HepG2 (cell line): ENCODE results near the gene CDK2AP2. TPM values are rescaled to one million over a fixed set of nuclear protein-coding genes. Genes with fewer than 3 reads are reported as not detected.

Experiments
- ATAC-seq: fragments of 200-7000 bp; cut with Tn5 transposase; 3 replicates; pipeline ENCODE4 v1.9.1; 2020; ENCODE audit warnings: mild to moderate bottlenecking, moderate library complexity
- BruUV-seq: library from RNA; stranded (reverse); fragments of 400-500 nt; replicated peaks from 2 replicates; lab custom pipeline; 2021; lab: Mats Ljungman, UMichigan
- CTCF ChIA-PET: fragments of 300-600 bp; formaldehyde crosslinking; extraction: SDS; loops from one replicate; lab custom pipeline; 2021; ENCODE audit warnings: low total read pairs, inconsistent platforms, low intra/inter-chr PET ratio; lab: Yijun Ruan, JAX
- POLR2A ChIA-PET: fragments of 350-600 bp; sonication (Branson Sonifier 250); formaldehyde crosslinking; loops from one replicate; lab custom pipeline; 2020; ENCODE audit warnings: antibody characterized with exemption, inconsistent platforms; lab: Yijun Ruan, JAX
- DNase-seq: peaks from one replicate; pipeline ENCODE4 v3.0.0-alpha.2; 2015; ENCODE audit warnings: low spot score
- FAIRE-seq: peaks from 3 replicates; lab custom pipeline; 2011; peaks lifted over from hg19 to GRCh38; lab: Jason Lieb, UNC
- H2AFZ ChIP-seq: one replicate; pipeline ENCODE4 v1.6.1; 2011; ENCODE audit warnings: low read length, inconsistent platforms
- H3K27ac ChIP-seq: fragments of 300-600 bp; 3 replicates; pipeline ENCODE4 v1.8.0; 2011; ENCODE audit warnings: mixed run types, mild to moderate bottlenecking, mixed read lengths, low read length, inconsistent platforms; ENCODE audit not compliant: insufficient read depth; ENCODE audit errors: extremely low read length
- H3K27me3 ChIP-seq, 2 experiments: fragments of 200-600 bp in 1 of 2; 2 replicates in 1 of 2; 3 replicates in 1 of 2; pipeline versions ENCODE4 v1.6.0 to v1.8.0; 2011; ENCODE audit warnings: low read length in 2 of 2, mild to moderate bottlenecking in 2 of 2, moderate library complexity in 2 of 2, inconsistent platforms in 1 of 2; ENCODE audit not compliant: insufficient read depth in 2 of 2, control insufficient read depth in 1 of 2
- H3K36me3 ChIP-seq, 2 experiments: fragments of 200-600 bp in 1 of 2; replicated peaks in 1 of 2; 2 replicates in 1 of 2; 3 replicates in 1 of 2; pipeline versions ENCODE4 v1.5.1 to v1.8.0; 2011; ENCODE audit warnings: low read length in 2 of 2, inconsistent platforms in 1 of 2; ENCODE audit not compliant: insufficient read depth in 2 of 2, control insufficient read depth in 1 of 2
- H3K4me1 ChIP-seq: 2 replicates; pipeline ENCODE4 v1.5.1; 2012; ENCODE audit warnings: low read length, inconsistent platforms; ENCODE audit not compliant: insufficient read depth
- H3K4me2 ChIP-seq: 2 replicates; pipeline ENCODE4 v1.6.0; 2011; ENCODE audit warnings: low read depth, low read length, inconsistent platforms
- H3K4me3 ChIP-seq, 3 experiments: fragments of 200-600 bp in 1 of 3; sonication (generic), shearing (Covaris generic) in 1 of 3; replicated peaks in 1 of 3; 2 replicates each; pipeline ENCODE4 v1.5.1; 2011 to 2016; ENCODE audit warnings: low read length in 3 of 3, inconsistent platforms in 2 of 3, low read depth in 2 of 3, mild to moderate bottlenecking in 2 of 3, control low read depth in 1 of 3, mixed read lengths in 1 of 3; ENCODE audit not compliant: insufficient read depth in 1 of 3
- H3K79me2 ChIP-seq: one replicate; pipeline ENCODE4 v1.6.1; 2011; ENCODE audit warnings: low read length, inconsistent platforms; ENCODE audit not compliant: insufficient read depth
- H3K9ac ChIP-seq: 2 replicates; pipeline ENCODE4 v1.6.0; 2011; ENCODE audit warnings: mild to moderate bottlenecking, low read depth, low read length, inconsistent platforms; ENCODE audit not compliant: insufficient read depth
- H3K9me3 ChIP-seq: 2 replicates; pipeline ENCODE4 v1.5.1; 2012; ENCODE audit warnings: mild to moderate bottlenecking, low read length
- H4K20me1 ChIP-seq: 2 replicates; pipeline ENCODE4 v1.6.0; 2011; ENCODE audit warnings: inconsistent platforms, mild to moderate bottlenecking, low read length, moderate library complexity; ENCODE audit not compliant: insufficient read depth
- ATF5 ChIP-seq: sonication (generic); formaldehyde crosslinking; IDR thresholded peaks from 2 replicates; pipeline ENCODE4 v1.4.0; 2020; ENCODE audit warnings: mild to moderate bottlenecking, low read depth, missing genetic modification reagents
- HMGXB3 ChIP-seq: sonication (generic); formaldehyde crosslinking; IDR thresholded peaks from 2 replicates; pipeline ENCODE4 v1.4.0; 2020; ENCODE audit warnings: missing genetic modification reagents, borderline replicate concordance
- MAF1 ChIP-seq: sonication (generic); formaldehyde crosslinking; IDR thresholded peaks from 2 replicates; pipeline ENCODE4 v1.5.0; 2020; ENCODE audit warnings: missing genetic modification reagents, borderline replicate concordance
- MIER3 ChIP-seq: IDR thresholded peaks from 2 replicates; pipeline ENCODE4 v1.6.1; 2016; ENCODE audit warnings: missing compliant biosample characterization, borderline replicate concordance
- TCF7L2 ChIP-seq: IDR thresholded peaks from 2 replicates; pipeline ENCODE4 v1.6.1; 2011; ENCODE audit warnings: mild to moderate bottlenecking, low read depth, low read length, moderate library complexity
- ZBTB4 ChIP-seq: sonication (generic); formaldehyde crosslinking; IDR thresholded peaks from 2 replicates; pipeline ENCODE4 v1.4.0; 2020; ENCODE audit warnings: missing genetic modification reagents, mild to moderate bottlenecking, borderline replicate concordance
- ZFAT ChIP-seq: sonication (generic); formaldehyde crosslinking; conservative IDR thresholded peaks from 2 replicates; pipeline ENCODE4 v1.8.1; 2023; ENCODE audit warnings: missing genetic modification reagents, inconsistent platforms
- ZNF569 ChIP-seq: sonication (generic); formaldehyde crosslinking; IDR thresholded peaks from 2 replicates; pipeline ENCODE4 v1.5.0; 2020; ENCODE audit warnings: mild to moderate bottlenecking, missing genetic modification reagents, moderate library complexity, borderline replicate concordance
- ZSCAN29 ChIP-seq: sonication (generic); formaldehyde crosslinking; conservative IDR thresholded peaks from 2 replicates; pipeline ENCODE4 v1.4.0; 2020; ENCODE audit warnings: mild to moderate bottlenecking, missing genetic modification reagents
- WGBS: methylation state at CpG from one replicate; pipeline ENCODE4 v1.1.6; 2017; ENCODE audit warnings: low lambda C conversion rate; 5-methylcytosine and 5-hydroxymethylcytosine counted together
- in situ Hi-C: cut with HindIII; loops from 2 replicates; pipeline ENCODE4 v1.10.0; 2017; ENCODE audit warnings: low pct_unique_long_range_greater_than_20kb; ENCODE audit not compliant: extremely low pct_ligation_motif_present
- intact Hi-C: fragments of 100-400 bp; cut with micrococcal nuclease; formaldehyde crosslinking; loops from one replicate; pipeline ENCODE4 v1.10.0; 2022; ENCODE audit not compliant: unreplicated experiment
- polyA plus RNA-seq, 8 experiments: library from polyadenylated mRNA; depleted of rRNA in 3 of 8; stranded (reverse) in 7 of 8; unstranded in 1 of 8; fragments of >200 nt; fragmentation: Illumina TruSeq in 4 of 8; extraction: Trizol in 4 of 8; gene quantifications; 2 replicates each; pipeline versions ENCODE4 v1.2.1 to v1.2.3, GENCODE V29; 2011 to 2016; ENCODE audit warnings: low read depth in 4 of 8, missing spikeins in 1 of 8, mixed read lengths in 1 of 8; ENCODE audit not compliant: insufficient read depth in 1 of 8
- total RNA-seq, 5 experiments: library from RNA; depleted of rRNA; stranded (reverse); fragments of >200 nt; fragmentation: Illumina TruSeq; extraction: Trizol; gene quantifications; 2 replicates each; pipeline ENCODE4 v1.2.3, GENCODE V29; 2016; ENCODE audit warnings: low read depth in 1 of 5
- TF ChIP-seq, protein P1 (sequence below), 2 experiments: sonication (generic) in 1 of 2; formaldehyde crosslinking in 1 of 2; IDR thresholded peaks; 2 replicates each; pipeline versions ENCODE4 v1.4.0 to v1.6.1; 2018 to 2020; ENCODE audit warnings: missing genetic modification reagents in 2 of 2, borderline replicate concordance in 1 of 2, low read depth in 1 of 2, mild to moderate bottlenecking in 1 of 2, missing biosample characterization in 1 of 2

CDK2AP2 gene
- total and polyA plus RNA-seq, 2 of the 13 experiments (the other 11 are each of a cell fraction or from before 2014, with no cell fraction given) = 15.0 to 23.2 TPM

GRCh38 chr11:67522338-67522737 lies 14.4 kb upstream of the CDK2AP2 start (continued):
- TF ChIP-seq, protein P1, sequence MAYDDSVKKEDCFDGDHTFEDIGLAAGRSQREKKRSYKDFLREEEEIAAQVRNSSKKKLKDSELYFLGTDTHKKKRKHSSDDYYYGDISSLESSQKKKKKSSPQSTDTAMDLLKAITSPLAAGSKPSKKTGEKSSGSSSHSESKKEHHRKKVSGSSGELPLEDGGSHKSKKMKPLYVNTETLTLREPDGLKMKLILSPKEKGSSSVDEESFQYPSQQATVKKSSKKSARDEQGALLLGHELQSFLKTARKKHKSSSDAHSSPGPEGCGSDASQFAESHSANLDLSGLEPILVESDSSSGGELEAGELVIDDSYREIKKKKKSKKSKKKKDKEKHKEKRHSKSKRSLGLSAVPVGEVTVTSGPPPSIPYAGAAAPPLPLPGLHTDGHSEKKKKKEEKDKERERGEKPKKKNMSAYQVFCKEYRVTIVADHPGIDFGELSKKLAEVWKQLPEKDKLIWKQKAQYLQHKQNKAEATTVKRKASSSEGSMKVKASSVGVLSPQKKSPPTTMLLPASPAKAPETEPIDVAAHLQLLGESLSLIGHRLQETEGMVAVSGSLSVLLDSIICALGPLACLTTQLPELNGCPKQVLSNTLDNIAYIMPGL (CRISPR knock-in tag; IDR thresholded peaks at IDR 0.05; ENCODE audit: borderline replicate concordance in 1 of 2, low read depth in 1 of 2) = no peak
- TF ChIP-seq MIER3 (no peak), ATF5 (CRISPR knock-in tag) (no peak)

DNA sequence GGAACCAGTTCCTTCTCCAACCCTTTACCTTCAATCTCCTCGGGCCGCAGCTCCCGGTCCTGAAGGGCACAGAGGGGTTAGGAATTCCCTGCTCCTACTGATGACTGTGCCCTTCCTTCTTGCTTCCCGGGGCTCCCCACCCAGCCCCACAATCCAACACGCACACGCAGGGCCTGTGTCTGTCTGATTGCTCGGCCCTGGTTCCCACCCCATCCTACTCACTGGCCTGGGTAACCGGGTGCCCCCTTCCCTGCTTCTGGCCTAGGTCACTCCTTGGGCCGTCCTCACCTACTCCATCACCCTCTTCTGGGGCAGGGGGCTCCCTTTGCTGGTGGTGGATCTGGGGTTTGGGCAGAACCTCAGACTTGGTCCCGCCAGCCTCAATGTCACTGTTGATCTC lies 14.0 kb upstream of the CDK2AP2 start:
- H4K20me1 ChIP-seq = no peaks in the 10 kb centered on the region
- no peak overlapping the region for H3K9ac ChIP-seq
- ChIA-PET CTCF (no interaction called here), POLR2A (no interaction called here)
- no peaks in the 10 kb centered on the region for H3K4me1 ChIP-seq
- FAIRE-seq (no peak), ATAC-seq (no peak), DNase-seq (no peak)
- H3K9me3 ChIP-seq = no peaks in the 10 kb centered on the region
- H3K27ac ChIP-seq = no peak overlapping the region
- intact Hi-C loops (loop anchor here (10.0 kb wide), 1 partner anchor 557 kb away; no protein-coding TSS in a partner anchor), in situ Hi-C loops (no loop called here)
- H3K79me2 ChIP-seq = no peaks in the 10 kb centered on the region
- H2AFZ ChIP-seq = no peak overlapping the region
- no TSS peak for BruUV-seq
- H3K27me3 ChIP-seq = peaks cover 4 to 22% of the 10 kb centered on the region in 2 experiments; a peak in 4 of 5 replicates
- H3K36me3 ChIP-seq = no peaks in the 10 kb centered on the region
- no peak overlapping the region for H3K4me2 ChIP-seq
- H3K4me3 ChIP-seq = no peak overlapping the region
- WGBS = 14% methylated on average over 10 of the region's 10 CpGs
- TF ChIP-seq ZSCAN29 (CRISPR knock-in tag) (no peak), TCF7L2 (no peak), MAF1 (CRISPR knock-in tag) (no peak), ZFAT (no peak), HMGXB3 (no peak), ZNF569 (CRISPR knock-in tag) (no peak), ZBTB4 (CRISPR knock-in tag) (no peak)
